HG03280 (cell line): ENCODE measurements around the gene PCNX4.
A peak's percentile ranks its signal among the peaks of the same experiment; 100 is the strongest.
"Not testable (repeated sequence)": the region's sequence is repeated elsewhere in the genome, so short reads cannot be mapped to it uniquely, and the experiment has no call there.

Experiments used
- ATAC-seq: cut with Tn5 transposase; IDR thresholded peaks from one replicate; pipeline ENCODE4 v1.9.1; 2021; ENCODE audit warnings: mild to moderate bottlenecking, moderate library complexity; ENCODE audit not compliant: unreplicated experiment

PCNX4 gene

GRCh38 chr14:60091550-60092525 lies at the start of gene PCNX4:
Gene PCNX4 (plus strand): TSS chr14:60091923. CDS start chr14:60107639, 15,716 bp downstream.
- ATAC-seq, result peak; percentile 94

GRCh38 chr14:60047976-60048375 lies 43.7 kb upstream of the PCNX4 start:
- not testable (repeated sequence) for ATAC-seq

- no peak for ATAC-seq
Observed at GRCh38 chr14:60051721-60052221, 40.0 kb upstream of the PCNX4 start.

- ATAC-seq, result no peak
Observed at GRCh38 chr14:60058087-60058486, 33.6 kb upstream of the PCNX4 start.

- ATAC-seq, result no peak
Observed at GRCh38 chr14:60061371-60061770, 30.4 kb upstream of the PCNX4 start.

- no peak for ATAC-seq
Observed at GRCh38 chr14:60064491-60065072, 27.1 kb upstream of the PCNX4 start.

GRCh38 chr14:60067882-60068281 lies 23.8 kb upstream of the PCNX4 start:
- ATAC-seq, result no peak

- ATAC-seq, result no peak
Observed at GRCh38 chr14:60079723-60080122, 12.0 kb upstream of the PCNX4 start.

- no peak for ATAC-seq
Observed at GRCh38 chr14:60085085-60085484, 6.6 kb upstream of the PCNX4 start.

- no peak for ATAC-seq
Observed at GRCh38 chr14:60085693-60086092, 6.0 kb upstream of the PCNX4 start.

GRCh38 chr14:60087668-60088067 lies 4.1 kb upstream of the PCNX4 start:
- ATAC-seq, result no peak

GRCh38 chr14:60089221-60089620 lies 2.5 kb upstream of the PCNX4 start:
- no peak for ATAC-seq

GRCh38 chr14:60090864-60091519 lies 731 bp upstream of the PCNX4 start:
- no peak for ATAC-seq

GRCh38 chr14:60092526-60092920 lies 800 bp downstream of the PCNX4 start:
- ATAC-seq, result no peak

GRCh38 chr14:60093080-60093479 lies 1.4 kb downstream of the PCNX4 start:
- no peak for ATAC-seq

- ATAC-seq, result no peak
Observed at GRCh38 chr14:60093606-60094005, 1.9 kb downstream of the PCNX4 start.

GRCh38 chr14:60094306-60094897 lies 2.7 kb downstream of the PCNX4 start:
- no peak for ATAC-seq

- ATAC-seq, result no peak
Observed at GRCh38 chr14:60095231-60095630, 3.5 kb downstream of the PCNX4 start.

- no peak for ATAC-seq
Observed at GRCh38 chr14:60095781-60096450, 4.2 kb downstream of the PCNX4 start.

- no peak for ATAC-seq
Observed at GRCh38 chr14:60097974-60098373, 6.3 kb downstream of the PCNX4 start.
